ENCODE data around the gene SHB.

DNA sequence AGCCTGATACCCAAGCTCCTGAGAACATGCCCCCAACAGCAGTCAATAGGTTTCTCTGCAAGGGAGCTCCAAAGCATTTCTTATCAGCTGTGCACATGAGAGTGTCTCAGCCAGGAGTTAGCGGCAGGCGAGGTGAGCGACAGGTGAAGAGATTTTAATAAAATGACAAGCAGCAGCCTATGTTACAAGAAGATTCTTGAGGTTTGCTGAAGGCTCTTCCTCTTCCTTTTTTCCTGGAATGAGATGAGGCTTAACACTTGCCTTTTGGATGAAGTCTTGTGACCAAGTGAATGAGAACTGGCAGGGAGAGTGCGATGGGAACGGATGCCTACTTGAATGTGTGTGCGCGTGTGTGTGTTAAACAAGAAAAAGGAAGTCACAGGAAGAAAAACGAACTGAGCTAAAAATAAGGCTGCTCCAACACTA is 76.1 kb downstream of the SHB start:
- TF ChIP-seq, protein P1, sequence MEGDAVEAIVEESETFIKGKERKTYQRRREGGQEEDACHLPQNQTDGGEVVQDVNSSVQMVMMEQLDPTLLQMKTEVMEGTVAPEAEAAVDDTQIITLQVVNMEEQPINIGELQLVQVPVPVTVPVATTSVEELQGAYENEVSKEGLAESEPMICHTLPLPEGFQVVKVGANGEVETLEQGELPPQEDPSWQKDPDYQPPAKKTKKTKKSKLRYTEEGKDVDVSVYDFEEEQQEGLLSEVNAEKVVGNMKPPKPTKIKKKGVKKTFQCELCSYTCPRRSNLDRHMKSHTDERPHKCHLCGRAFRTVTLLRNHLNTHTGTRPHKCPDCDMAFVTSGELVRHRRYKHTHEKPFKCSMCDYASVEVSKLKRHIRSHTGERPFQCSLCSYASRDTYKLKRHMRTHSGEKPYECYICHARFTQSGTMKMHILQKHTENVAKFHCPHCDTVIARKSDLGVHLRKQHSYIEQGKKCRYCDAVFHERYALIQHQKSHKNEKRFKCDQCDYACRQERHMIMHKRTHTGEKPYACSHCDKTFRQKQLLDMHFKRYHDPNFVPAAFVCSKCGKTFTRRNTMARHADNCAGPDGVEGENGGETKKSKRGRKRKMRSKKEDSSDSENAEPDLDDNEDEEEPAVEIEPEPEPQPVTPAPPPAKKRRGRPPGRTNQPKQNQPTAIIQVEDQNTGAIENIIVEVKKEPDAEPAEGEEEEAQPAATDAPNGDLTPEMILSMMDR (IDR thresholded peaks at IDR 0.05; ENCODE audit: low read length), result no peak
- TF ChIP-seq EZH2 (IDR thresholded peaks at IDR 0.05; ENCODE audit: borderline replicate concordance, low read length), result no peak

All from OCI-LY1 (cell line).